Midbrain (tissue), 1 donor: ENCODE data around the gene ATXN10.
"Not testable (repeated sequence)": the region's sequence is repeated elsewhere in the genome, so short reads cannot be mapped to it uniquely, and the experiment has no call there.

ENCODE experiments used
- DNase-seq: peaks from one replicate; lab custom pipeline; 2025; lab: John Stamatoyannopoulos, UW

The ATXN10 gene, protein sequence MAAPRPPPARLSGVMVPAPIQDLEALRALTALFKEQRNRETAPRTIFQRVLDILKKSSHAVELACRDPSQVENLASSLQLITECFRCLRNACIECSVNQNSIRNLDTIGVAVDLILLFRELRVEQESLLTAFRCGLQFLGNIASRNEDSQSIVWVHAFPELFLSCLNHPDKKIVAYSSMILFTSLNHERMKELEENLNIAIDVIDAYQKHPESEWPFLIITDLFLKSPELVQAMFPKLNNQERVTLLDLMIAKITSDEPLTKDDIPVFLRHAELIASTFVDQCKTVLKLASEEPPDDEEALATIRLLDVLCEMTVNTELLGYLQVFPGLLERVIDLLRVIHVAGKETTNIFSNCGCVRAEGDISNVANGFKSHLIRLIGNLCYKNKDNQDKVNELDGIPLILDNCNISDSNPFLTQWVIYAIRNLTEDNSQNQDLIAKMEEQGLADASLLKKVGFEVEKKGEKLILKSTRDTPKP

DNA sequence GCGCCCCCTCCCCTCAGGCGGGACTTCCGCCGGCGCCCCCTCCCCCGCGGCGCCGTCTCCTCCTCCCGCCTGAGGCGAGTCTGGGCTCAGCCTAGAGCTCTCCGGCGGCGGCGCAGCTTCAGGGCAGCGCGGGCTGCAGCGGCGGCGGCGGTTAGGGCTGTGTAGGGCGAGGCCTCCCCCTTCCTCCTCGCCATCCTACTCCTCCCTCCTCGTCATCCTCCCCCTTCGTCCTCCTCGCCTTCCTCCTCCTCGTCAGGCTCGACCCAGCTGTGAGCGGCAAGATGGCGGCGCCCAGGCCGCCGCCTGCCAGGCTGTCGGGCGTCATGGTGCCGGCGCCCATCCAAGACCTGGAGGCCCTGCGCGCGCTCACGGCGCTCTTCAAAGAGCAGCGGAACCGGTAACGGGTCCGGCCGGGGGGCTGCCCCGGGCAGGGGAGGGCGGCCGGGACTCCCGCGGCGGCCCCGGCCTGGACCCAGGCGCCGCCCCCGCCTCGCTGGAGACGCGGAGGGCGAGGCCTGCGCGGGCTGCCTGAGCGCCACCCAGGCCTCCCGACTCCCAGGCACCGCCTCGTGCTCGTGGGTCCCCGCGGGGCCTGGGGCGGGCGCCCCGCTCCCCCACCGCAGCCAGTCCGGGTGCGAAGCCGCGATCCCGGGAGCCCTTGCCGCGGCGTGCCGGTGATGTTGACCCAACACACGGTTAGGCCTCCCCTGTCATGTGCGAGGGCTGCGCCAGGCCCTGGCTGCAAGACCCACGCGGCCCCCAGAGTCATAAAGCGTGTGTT, at the start of gene ATXN10:
ATXN10 (plus strand) TSS at position 52 of the 781 bp plus-strand sequence; CDS start at position 282, 230 bp downstream.
- DNase-seq, result peak; percentile 81

DNA sequence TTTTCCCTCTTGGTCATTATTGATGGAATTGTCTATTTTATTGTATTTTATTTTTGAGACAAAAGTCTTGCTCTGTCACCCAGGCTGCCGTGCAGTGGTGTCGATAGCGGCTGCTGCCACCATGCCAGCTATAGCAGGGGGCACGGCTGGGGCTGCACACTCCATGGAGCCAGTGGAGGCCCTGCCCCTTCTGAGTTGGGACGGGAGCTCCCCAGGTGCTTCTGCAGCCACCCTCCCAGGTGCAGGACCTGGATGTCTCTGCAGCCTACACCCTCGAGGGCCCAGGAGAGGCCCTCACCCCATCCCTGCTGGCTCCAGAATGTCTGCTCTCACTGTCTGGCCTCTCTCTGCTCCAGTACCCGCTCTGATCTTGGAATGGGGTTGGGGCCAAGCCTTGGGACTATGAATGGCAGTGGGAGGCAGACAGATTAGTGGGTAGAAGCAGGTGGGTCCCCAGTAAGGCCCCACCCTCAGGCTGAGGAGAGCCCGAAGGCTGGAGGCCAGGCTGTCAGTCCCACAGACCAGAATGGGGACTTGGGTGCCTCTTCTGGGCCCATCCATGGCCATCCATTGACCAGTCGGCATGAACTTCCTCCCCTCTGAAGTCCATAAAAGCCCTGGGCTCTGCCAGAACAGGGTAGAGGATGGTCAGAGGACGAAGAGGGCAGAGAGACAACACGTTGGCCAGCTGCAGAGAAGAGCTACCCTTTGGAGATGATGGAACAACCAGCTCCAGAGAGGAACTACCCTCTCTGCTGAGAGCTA, 49.6 kb upstream of the ATXN10 start:
- DNase-seq, result no peak

DNA sequence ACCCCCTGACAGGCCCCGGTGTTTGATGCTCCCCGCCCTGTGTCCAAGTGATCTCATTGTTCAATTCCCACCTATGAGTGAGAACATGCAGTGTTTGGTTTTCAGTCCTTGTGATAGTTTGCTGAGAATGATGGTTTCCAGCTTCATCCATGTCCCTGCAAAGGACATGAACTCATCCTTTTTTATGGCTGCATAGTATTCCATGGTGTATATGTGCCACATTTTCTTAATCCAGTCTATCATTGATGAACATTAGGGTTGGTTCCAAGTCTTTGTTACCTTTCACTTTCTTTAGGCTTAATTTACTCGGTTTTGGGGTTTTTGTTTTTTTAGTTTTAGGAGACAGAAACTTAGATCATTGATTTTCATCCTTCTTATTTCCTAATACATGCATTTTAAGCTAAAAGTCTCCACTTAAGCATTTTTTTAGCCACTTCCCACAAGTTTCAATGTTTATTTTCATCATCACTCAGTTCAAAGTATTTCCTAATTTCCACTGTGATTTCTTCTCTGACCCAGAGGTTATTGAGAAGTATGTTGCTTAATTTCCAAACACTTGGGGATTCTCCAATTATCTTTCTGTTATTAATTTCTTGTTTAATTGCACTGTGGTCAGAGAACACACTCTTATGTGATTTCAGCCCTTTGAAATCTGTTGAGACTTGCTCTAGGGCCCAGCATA, 48.0 kb upstream of the ATXN10 start:
- not testable (repeated sequence) for DNase-seq

GRCh38 chr22:45626198-45626651, 45.4 kb upstream of the ATXN10 start:
- DNase-seq, result no peak

DNA sequence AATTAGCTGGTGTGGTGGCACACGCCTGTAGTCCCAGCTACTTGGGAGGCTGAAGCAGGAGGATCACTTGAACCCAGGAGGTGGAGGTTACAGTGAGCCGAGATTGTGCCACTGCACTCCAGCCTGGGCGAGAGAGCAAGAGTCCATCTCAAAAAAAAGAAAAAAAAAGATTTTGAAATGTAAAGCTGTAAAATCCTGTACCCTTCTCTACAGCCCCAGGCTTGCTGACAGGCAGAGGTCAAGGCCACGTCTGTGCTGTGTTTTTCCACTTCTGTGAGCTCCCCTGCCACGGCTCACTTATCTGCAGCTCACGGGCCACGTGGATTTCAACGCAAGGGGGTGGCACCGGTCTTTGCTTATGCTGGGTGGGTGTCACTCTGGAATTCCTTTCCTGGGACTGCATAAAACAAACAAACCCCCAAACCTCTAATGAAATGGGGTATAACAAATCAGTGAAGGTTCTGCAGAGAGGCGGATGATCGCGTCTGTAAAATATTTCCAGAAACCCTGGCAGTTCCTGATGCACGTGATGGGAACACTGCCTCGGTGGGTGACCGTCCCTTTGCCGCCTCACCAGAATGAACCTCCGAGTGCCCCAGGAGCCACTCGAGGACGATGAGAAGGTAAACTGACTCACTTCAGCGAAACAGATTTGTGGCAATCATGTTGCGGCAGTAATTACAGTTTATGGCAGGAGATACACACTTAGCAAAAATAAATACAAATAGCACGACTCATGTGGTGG, 44.0 kb upstream of the ATXN10 start:
- DNase-seq, result no peak

DNA sequence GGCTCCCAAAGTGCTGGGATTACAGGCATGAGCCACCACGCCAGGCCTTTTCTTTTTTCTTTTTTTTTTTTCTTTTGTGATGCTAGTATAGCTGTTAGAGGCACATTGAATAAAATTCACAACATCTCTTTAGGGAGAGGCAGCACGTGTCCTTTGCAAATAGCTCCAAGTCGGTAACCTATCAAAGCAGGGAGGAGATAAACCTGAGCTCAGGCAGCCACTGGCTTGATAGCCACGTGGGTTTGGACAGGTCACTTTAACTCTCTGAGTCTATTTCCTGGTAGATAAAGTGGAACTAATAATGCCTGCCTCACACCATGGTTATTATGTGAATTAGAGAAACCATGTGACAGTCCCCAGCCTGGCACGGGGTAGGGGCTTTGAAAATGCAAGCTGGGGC, 43.1 kb upstream of the ATXN10 start:
- no peak for DNase-seq

DNA sequence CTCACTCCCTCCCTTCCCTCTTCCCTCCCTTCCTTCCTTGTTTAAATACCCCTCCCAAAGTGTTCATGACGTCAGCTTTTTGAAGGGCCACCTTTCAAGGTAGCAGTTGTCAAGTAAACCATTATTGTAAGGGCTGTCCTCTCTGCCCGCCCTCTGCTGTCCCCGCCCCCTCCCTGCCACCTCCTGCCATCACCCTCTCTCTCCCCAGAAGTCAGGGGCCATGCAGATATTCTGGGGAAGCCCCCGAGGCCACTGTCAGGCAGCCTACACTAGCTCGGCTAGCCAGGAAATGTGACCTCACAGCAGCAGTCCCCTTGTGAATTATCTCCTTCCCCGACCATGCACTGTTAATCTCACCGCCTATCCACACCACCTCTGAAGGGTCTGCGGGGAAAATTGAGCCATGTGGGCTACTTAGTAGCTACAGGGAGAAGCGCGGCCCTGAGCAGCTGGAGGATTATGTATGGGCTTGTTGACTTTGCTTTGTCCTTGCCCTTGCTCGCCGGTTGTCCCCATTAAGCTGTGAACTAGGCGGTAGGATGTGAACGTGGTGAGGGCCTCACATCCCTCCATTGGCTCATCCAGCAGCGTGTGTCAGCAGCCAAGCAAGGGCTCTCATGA, 42.1 kb upstream of the ATXN10 start:
- no peak for DNase-seq

DNA sequence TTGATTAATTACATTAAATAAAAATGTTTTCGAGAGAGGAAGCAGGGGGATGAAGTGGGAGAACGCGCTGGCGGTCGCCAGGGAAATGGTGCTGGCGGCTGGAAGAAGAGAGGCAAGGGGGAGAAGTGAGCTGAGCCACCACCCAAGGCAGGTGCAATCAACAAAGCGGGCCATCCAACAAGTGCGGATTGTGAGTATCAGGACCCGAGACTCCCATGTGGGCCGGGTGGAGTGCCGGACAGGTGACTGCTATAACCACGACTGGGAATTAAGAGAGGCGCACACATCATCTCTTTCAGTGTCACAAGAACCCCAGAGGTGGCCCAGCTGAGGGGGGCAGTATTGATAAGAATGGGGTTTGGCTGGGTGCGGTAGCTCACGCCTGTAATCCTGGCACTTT, 41.2 kb upstream of the ATXN10 start:
- DNase-seq, result no peak

DNA sequence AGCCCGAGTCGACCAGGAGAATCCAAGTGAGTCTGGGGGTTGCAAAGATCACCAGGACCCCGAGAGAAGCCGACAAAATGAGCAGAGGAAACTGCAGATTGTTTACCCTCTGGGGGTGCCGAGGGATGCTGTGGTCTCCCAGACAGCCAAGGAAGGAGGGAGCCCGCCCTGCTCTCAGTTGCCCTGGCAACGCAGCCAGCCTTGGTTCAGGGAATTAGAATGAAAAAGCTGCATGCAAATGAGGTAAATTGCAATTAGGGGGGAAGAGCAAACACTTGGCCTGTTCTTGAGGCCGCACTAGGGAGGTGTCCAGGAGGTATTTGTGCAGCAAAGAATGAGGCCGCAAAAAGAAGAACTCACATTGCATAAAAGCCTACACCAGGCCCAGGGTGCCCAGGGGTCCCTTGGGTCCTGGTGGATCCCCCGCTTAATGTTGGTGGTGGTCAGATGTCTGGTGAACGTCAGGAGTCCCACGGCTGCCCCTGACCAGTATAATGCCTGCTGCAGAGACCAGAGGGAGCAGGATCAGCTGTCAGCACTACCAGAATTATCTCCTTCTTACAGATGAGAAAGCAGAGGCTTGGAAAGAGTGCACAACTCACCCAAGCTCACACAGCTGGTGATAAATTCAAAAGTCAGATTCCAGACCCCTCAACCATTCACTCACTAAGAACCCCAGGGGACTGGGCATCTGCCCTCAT, 40.3 kb upstream of the ATXN10 start:
- DNase-seq, result no peak

DNA sequence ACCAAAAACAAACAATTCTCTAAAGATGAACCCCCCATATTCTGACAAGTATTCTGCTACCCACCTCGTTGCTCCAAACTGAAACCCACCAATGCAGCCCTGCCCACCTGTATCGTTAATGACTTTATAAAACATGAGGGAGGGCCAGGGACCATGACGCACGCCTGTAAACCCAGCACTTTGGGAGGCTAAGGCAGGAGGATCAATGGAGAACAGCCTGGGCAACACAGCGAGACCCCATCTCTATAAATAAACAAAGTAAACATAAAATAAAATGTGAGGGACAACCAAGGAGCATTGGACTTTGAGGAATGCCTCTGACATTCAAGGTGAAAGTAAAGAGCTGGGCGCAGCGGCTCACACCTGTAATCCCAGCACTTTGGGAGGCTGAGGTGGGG, 39.8 kb upstream of the ATXN10 start:
- DNase-seq, result no peak

GRCh38 chr22:45632791-45633515, 38.7 kb upstream of the ATXN10 start:
- DNase-seq, result no peak

GRCh38 chr22:45636683-45637082, 35.0 kb upstream of the ATXN10 start:
- no peak for DNase-seq

- no peak for DNase-seq
These were observed 33.4 kb upstream of the ATXN10 start for GRCh38 chr22:45638197-45638596.

DNA sequence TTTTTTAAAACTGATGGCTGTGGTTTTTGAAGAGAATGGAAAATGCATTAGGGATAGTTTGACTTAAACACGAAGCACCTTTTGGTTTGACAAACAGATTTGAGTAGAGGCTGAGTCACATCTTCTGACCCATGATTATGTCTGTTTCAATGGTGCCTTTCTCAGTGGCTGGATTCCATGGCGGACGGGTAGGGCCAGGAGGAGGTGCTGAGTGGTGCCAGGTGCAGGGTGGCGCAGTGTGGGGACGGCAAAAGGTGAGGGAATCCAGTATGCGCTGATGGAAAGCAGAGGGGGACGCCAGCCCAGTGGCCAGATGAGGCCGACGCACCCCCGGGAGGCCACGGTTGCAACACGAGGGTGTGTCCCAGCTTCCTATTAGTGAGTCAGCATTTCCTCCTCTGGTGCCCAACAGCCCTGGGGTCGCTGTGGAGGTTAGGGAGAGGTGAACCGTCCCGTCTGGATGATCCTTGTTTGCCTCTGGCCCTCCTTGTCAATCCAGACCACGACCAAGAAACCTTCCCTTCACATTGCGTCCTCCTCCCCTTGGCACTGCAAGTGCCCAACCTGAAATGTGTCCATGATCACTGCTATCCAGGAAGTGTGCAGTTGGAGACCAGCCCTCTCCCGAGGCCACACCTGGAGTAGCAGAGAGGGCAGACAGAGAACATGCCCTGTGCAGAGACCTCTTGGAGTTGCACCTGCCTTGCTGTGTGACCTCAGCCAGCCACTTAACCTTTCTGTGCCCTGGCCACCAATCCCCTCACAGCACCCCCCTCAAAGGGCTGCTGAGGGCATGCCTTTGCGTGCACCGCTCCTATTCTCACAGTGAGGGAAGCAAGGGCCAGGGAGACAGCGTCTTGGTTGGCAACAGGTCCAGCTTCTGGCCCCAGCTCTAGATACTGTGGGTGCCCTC, 32.5 kb upstream of the ATXN10 start:
- no peak for DNase-seq

DNA sequence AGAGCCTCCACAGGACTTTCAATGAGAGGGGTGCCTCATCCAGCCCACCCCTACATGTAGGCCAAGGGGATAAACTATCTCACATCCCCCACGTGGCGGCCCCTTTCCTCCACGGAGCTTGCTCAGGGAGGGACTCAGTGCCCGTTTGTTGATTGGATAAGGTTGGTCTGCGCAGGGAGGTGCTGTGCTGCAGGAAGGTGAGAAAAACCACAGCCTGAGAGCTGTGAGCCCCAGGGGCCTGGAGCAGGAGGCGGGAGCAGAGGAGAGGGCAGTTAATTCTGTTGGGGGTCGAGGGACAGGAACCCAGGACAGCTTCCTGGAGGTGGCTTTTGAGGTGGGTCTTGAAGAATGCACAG, 31.9 kb upstream of the ATXN10 start:
- DNase-seq, result no peak

DNA sequence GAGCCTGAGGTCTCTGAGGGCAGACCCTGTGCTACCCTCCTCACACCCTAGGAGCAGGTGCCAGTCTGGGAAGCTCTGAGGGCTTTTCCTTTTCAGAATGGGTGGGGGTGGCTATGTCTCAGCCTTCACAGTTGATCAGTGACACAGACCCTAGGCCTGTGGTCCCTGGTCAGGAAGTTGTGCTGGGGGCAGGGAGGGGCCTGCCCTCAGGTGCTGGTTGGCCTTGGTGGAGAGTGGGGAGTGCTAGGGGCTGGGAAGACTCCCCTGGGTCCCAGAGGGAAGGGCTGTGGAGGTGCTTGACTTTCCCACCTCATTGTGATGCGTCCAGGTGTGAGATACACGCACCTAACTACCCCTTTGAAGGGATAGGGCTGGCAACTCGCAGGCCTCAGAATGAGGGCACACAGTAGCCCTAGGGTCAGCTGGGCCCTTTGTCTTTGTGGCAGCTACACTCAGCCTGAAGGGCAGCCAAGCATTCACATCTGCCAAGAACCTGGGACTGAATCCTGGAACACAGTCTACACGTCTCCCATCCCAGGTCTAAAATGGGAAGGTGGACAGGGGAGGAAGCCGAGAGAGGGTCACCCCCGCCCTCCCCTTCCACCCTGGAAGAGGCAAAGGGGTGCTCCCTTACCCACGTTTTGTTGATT, 31.2 kb upstream of the ATXN10 start:
- DNase-seq, result no peak

- DNase-seq, result no peak
These were observed 30.6 kb upstream of the ATXN10 start for GRCh38 chr22:45640941-45641621.
